BJ (cell line): Measurements from ENCODE around the gene PLEKHA8. TPM values are rescaled to one million over a fixed set of nuclear protein-coding genes. Genes with fewer than 3 reads are reported as not detected.

ENCODE experiments used
- CTCF ChIA-PET: fragments of 350-600 bp; formaldehyde crosslinking; extraction: SDS; loops from one replicate; lab custom pipeline; 2021; ENCODE audit warnings: antibody characterized with exemption, inconsistent platforms; lab: Yijun Ruan, JAX
- POLR2A ChIA-PET: fragments of 300-600 bp; sonication (Branson Sonifier 250); formaldehyde crosslinking; extraction: SDS; loops from one replicate; lab custom pipeline; 2021; ENCODE audit warnings: antibody characterized with exemption; lab: Charles Lee
- DNase-seq: peaks from one replicate; pipeline ENCODE4 v3.0.0-alpha.2; 2011; ENCODE audit warnings: low read depth
- H3K27me3 ChIP-seq: 2 replicates; pipeline ENCODE4 v1.6.0; 2011; ENCODE audit warnings: low read length; ENCODE audit not compliant: control insufficient read depth, insufficient read depth
- H3K36me3 ChIP-seq: 2 replicates; pipeline ENCODE4 v1.5.1; 2011; ENCODE audit warnings: low read length; ENCODE audit not compliant: control insufficient read depth, insufficient read depth
- H3K4me3 ChIP-seq: 2 replicates; pipeline ENCODE4 v1.5.1; 2011; ENCODE audit warnings: low read depth, mild to moderate bottlenecking, control low read depth, low read length
- polyA plus RNA-seq: library from polyadenylated mRNA; depleted of rRNA; stranded (reverse); fragments of >200 nt; gene quantifications from 2 replicates; pipeline ENCODE4 v1.2.3, GENCODE V29; 2011
- TF ChIP-seq, protein P1 (sequence below): IDR thresholded peaks from 2 replicates; pipeline ENCODE4 v1.5.1; 2011; ENCODE audit warnings: low read depth, mild to moderate bottlenecking, control low read depth, inconsistent platforms, low read length, moderate library complexity; ENCODE audit not compliant: insufficient read depth

PLEKHA8 gene
- polyA plus RNA-seq, 1 experiment: 4.2 TPM

DNA sequence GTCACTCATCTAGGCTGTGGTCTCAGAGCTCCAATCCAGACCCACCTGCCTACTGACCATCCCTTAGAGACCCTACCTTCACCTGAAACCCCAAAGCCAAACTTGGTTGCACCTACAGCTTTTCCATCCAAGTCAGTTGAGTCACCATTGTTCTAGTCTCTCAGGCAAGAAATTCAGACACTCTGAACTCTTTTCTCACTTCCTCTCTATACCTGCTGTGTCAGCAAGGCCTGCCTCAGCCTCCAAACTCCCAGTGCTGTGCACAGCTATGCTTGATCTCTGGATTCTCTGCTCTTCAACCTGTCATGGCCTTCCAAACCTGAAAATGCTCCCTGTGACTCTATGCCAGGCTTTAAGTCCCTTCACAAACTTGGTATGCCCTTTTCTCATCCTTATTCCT, 59.2 kb downstream of the PLEKHA8 start:
- POLR2A ChIA-PET: no interaction called here
- no peak overlapping the region for H3K4me3 ChIP-seq
- TF ChIP-seq, protein P1, sequence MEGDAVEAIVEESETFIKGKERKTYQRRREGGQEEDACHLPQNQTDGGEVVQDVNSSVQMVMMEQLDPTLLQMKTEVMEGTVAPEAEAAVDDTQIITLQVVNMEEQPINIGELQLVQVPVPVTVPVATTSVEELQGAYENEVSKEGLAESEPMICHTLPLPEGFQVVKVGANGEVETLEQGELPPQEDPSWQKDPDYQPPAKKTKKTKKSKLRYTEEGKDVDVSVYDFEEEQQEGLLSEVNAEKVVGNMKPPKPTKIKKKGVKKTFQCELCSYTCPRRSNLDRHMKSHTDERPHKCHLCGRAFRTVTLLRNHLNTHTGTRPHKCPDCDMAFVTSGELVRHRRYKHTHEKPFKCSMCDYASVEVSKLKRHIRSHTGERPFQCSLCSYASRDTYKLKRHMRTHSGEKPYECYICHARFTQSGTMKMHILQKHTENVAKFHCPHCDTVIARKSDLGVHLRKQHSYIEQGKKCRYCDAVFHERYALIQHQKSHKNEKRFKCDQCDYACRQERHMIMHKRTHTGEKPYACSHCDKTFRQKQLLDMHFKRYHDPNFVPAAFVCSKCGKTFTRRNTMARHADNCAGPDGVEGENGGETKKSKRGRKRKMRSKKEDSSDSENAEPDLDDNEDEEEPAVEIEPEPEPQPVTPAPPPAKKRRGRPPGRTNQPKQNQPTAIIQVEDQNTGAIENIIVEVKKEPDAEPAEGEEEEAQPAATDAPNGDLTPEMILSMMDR: no peak
- H3K36me3 ChIP-seq: peaks cover 2% of the 10 kb centered on the region; the same call in 1 of the 2 replicates
- CTCF ChIA-PET: interaction anchor here (5.2 kb wide), 1 partner anchor 11 kb away, joined by 35 read pairs; no protein-coding TSS in a partner anchor
- no peaks in the 10 kb centered on the region for H3K27me3 ChIP-seq
- no peak for DNase-seq

DNA sequence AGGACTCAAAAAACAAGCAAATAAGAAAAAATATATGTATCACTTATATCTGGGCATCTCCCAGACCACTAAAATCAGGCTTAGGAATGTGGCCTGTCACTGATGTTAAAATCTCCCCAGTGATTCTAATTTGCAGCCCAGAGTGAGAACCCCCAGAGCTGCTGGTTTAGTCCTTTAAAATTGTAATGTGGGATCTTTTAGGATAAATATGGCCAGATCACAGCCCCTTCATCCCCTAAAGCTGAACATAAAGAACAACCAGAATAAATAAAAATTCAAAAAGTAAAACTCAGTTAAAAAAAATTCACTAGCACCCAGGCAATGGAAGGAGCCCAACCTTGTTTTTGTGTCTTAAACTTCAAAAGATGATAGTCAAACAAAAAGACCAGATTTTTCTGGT, 60.1 kb downstream of the PLEKHA8 start:
- POLR2A ChIA-PET: no interaction called here
- TF ChIP-seq, protein P1: no peak
- H3K4me3 ChIP-seq: no peak overlapping the region
- DNase-seq: no peak
- no peaks in the 10 kb centered on the region for H3K27me3 ChIP-seq
- H3K36me3 ChIP-seq: peaks cover 2% of the 10 kb centered on the region; the same call in 1 of the 2 replicates
- CTCF ChIA-PET: interaction anchor here (5.2 kb wide), 1 partner anchor 12 kb away, joined by 35 read pairs; no protein-coding TSS in a partner anchor

DNA sequence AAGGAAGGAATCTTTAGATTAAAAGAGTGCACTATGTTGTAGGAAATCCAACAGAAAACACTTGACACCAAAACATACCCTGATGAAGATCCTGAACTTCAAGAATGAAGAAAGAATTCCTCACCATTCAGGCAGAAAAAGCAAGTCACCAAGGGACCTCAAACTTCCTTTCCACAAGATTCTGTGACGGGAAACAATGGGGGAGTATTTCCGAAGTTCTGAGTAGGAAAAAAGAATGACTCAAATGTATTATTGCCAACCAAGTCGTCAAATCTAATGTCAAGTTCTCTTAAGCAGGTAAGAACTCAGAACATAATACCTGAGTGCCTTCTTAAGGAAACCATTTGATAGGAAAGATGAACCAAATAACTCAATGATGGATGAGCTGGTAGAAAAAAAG, 61.9 kb downstream of the PLEKHA8 start:
- ChIA-PET POLR2A (no interaction called here), CTCF (interaction anchor here (1.7 to 2.8 kb wide), 2 partner anchors 8 to 16 kb away, joined by 5 to 7 read pairs; no protein-coding TSS in a partner anchor)
- Histone ChIP-seq H3K27me3 (no peaks in the 10 kb centered on the region), H3K36me3 (peaks cover 2% of the 10 kb centered on the region; the same call in 1 of the 2 replicates), H3K4me3 (no peak overlapping the region)
- no peak for DNase-seq
- TF ChIP-seq, protein P1: no peak

DNA sequence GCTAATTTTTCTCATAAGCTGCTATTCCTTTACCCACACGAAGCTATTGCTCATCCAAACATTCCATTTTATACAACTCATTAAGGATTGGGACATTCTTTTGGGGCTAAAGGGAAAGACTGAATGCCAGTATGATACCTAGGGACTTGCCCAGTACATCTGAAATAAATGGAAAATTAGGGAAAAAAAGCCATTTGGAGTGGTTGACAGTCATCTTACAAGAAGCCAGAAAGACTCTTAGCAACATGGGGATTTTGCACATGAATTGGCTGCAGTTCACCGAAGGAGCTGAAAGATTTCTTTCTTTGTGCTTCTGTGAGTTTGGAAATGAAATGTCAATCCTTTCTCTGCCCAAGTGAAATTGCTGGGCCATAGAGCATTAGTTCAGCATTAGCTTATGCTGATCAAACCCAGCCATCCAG, 63.3 kb downstream of the PLEKHA8 start:
- POLR2A ChIA-PET: interaction anchor here (0.6 to 0.9 kb wide), 3 partner anchors 9 to 754 kb away, joined by 3 to 5 read pairs (median 4); no protein-coding TSS in a partner anchor
- H3K36me3 ChIP-seq: no peaks in the 10 kb centered on the region
- CTCF ChIA-PET: interaction anchor here (0.7 to 2.8 kb wide), 4 partner anchors 10 to 28 kb away, joined by 3 to 7 read pairs (median 4); no protein-coding TSS in a partner anchor
- H3K27me3 ChIP-seq: no peaks in the 10 kb centered on the region
- peak; percentile 73 for DNase-seq
- H3K4me3 ChIP-seq: no peak overlapping the region
- TF ChIP-seq, protein P1: no peak

DNA sequence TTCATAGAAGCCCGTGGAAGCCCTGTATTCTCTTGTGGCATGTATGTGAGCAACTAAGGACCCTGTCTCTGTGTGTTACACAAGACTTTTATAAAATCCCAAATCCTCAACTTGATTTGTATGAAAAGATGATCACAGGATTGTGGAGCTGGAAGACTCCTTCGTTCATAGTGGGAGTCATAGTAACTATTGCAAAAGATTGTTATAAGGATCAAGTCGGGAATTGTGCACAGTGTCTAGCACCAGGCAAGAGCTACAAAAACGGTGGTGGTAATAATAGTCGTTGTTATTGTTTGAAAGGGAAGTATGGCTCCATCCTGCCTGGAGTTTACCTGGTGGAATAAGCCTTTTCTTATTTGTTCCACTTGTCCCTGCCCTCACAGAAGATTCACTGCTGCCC, 63.8 kb downstream of the PLEKHA8 start:
- no peak for DNase-seq
- POLR2A ChIA-PET: interaction anchor here (0.6 kb wide), 1 partner anchor 754 kb away, joined by 4 read pairs; no protein-coding TSS in a partner anchor
- H3K36me3 ChIP-seq: no peaks in the 10 kb centered on the region
- H3K27me3 ChIP-seq: no peaks in the 10 kb centered on the region
- no peak overlapping the region for H3K4me3 ChIP-seq
- CTCF ChIA-PET: interaction anchor here (0.7 to 2.8 kb wide), 3 partner anchors 18 to 29 kb away, joined by 3 to 7 read pairs (median 3); no protein-coding TSS in a partner anchor
- TF ChIP-seq, protein P1: no peak
